Activated naive CD8-positive, alpha-beta T cell treated with anti-CD3 and anti-CD28 coated beads, Interleukin-2, amount 10 ng/mL, durations not matched to agents 7 days and 5 days (primary cell): ENCODE results near the gene ZEB1. TPM values are rescaled to one million over a fixed set of nuclear protein-coding genes. Genes with fewer than 3 reads are reported as not detected.

ENCODE experiments used
- ATAC-seq: fragments of 150-1000 bp; cut with Tn5 transposase; one replicate; pipeline ENCODE4 v1.10.0; 2021; ENCODE audit warnings: low read depth, moderate library complexity
- POLR2A ChIA-PET: fragments of 350-600 bp; sonication (Branson Sonifier 250); formaldehyde crosslinking; loops from one replicate; lab custom pipeline; 2021; ENCODE audit warnings: antibody characterized with exemption; lab: Charles Lee
- DNase-seq: peaks from one replicate; pipeline ENCODE4 v3.0.0; 2021
- H3K27ac Mint-ChIP-seq: one replicate; pipeline ENCODE4 v1.8.0; 2022; ENCODE audit warnings: mild to moderate bottlenecking, mixed read lengths
- H3K27me3 Mint-ChIP-seq: one replicate; pipeline ENCODE4 v1.8.0; 2022; ENCODE audit warnings: mild to moderate bottlenecking, moderate library complexity, mixed read lengths
- H3K36me3 Mint-ChIP-seq: one replicate; pipeline ENCODE4 v1.8.0; 2021; ENCODE audit warnings: mild to moderate bottlenecking, mixed read lengths
- H3K4me1 Mint-ChIP-seq: one replicate; pipeline ENCODE4 v1.8.0; 2021; ENCODE audit warnings: mixed read lengths
- H3K4me3 Mint-ChIP-seq: one replicate; pipeline ENCODE4 v1.8.0; 2022; ENCODE audit warnings: mild to moderate bottlenecking, moderate library complexity, mixed read lengths
- H3K9me3 Mint-ChIP-seq: one replicate; pipeline ENCODE4 v1.8.0; 2021; ENCODE audit warnings: mixed read lengths
- total RNA-seq, 2 experiments: library from RNA; stranded (reverse); gene quantifications; one replicate each; pipeline ENCODE4 v1.2.3, GENCODE V29; 2021

ZEB1 gene
- 10 to 100 TPM; 40.2 to 42.6 TPM for total RNA-seq

GRCh38 chr10:31318854-31319601 is at the start of gene ZEB1:
Gene ZEB1, plus strand, starts transcription at chr10:31319216. Its CDS starts 19 bp downstream, at chr10:31319235.
- Mint-ChIP-seq H3K27ac (peak within 1 kb of the TSS; percentile 99), H3K4me1 (peaks cover 35% of the 10 kb centered on the region), H3K9me3 (no peaks in the 10 kb centered on the region), H3K36me3 (peaks cover 4% of the 10 kb centered on the region), H3K4me3 (peak within 1 kb of the TSS; percentile 98), H3K27me3 (no peaks in the 10 kb centered on the region)
- ATAC-seq (peak; percentile 50), DNase-seq (peak; percentile 88)
- POLR2A ChIA-PET, result interaction anchor here (0.7 to 1.7 kb wide), 5 partner anchors 14 to 287 kb away, joined by 3 to 7 read pairs (median 3); partner anchors contain the start of gene ZNF438

- POLR2A ChIA-PET, result no interaction called here
- DNase-seq (no peak), ATAC-seq (no peak)
- H3K36me3 Mint-ChIP-seq, result peaks cover 5% of the 10 kb centered on the region
- H3K9me3 Mint-ChIP-seq, result peaks cover 8% of the 10 kb centered on the region
- H3K4me1 Mint-ChIP-seq, result peaks cover 1% of the 10 kb centered on the region
- H3K4me3 Mint-ChIP-seq, result no peak overlapping the region
- no peaks in the 10 kb centered on the region for H3K27me3 Mint-ChIP-seq
- H3K27ac Mint-ChIP-seq, result no peak overlapping the region
Measured at GRCh38 chr10:31270954-31271353, 48.1 kb upstream of the ZEB1 start.

- no peaks in the 10 kb centered on the region for H3K27me3 Mint-ChIP-seq
- POLR2A ChIA-PET, result no interaction called here
- no peak overlapping the region for H3K27ac Mint-ChIP-seq
- peaks cover 8% of the 10 kb centered on the region for H3K9me3 Mint-ChIP-seq
- no peak for ATAC-seq
- no peak for DNase-seq
- H3K4me3 Mint-ChIP-seq, result no peak overlapping the region
- H3K36me3 Mint-ChIP-seq, result peaks cover 5% of the 10 kb centered on the region
- H3K4me1 Mint-ChIP-seq, result no peaks in the 10 kb centered on the region
Measured at GRCh38 chr10:31272841-31273240, 46.2 kb upstream of the ZEB1 start.

GRCh38 chr10:31273789-31274188 is 45.2 kb upstream of the ZEB1 start:
- Mint-ChIP-seq H3K9me3 (peaks cover 8% of the 10 kb centered on the region), H3K27ac (no peak overlapping the region), H3K4me3 (no peak overlapping the region), H3K36me3 (peaks cover 5% of the 10 kb centered on the region), H3K27me3 (no peaks in the 10 kb centered on the region), H3K4me1 (no peaks in the 10 kb centered on the region)
- DNase-seq, result no peak
- POLR2A ChIA-PET, result no interaction called here
- ATAC-seq, result no peak

GRCh38 chr10:31274310-31274709 is 44.7 kb upstream of the ZEB1 start:
- Mint-ChIP-seq H3K4me1 (no peaks in the 10 kb centered on the region), H3K4me3 (no peak overlapping the region), H3K9me3 (peaks cover 8% of the 10 kb centered on the region), H3K36me3 (peaks cover 5% of the 10 kb centered on the region), H3K27ac (no peak overlapping the region), H3K27me3 (peaks cover 3% of the 10 kb centered on the region)
- ATAC-seq (no peak), DNase-seq (no peak)
- POLR2A ChIA-PET, result no interaction called here

GRCh38 chr10:31278279-31278941 is 40.6 kb upstream of the ZEB1 start:
- no peaks in the 10 kb centered on the region for H3K4me1 Mint-ChIP-seq
- DNase-seq (no peak), ATAC-seq (no peak)
- no peak overlapping the region for H3K4me3 Mint-ChIP-seq
- H3K27ac Mint-ChIP-seq, result no peak overlapping the region
- H3K36me3 Mint-ChIP-seq, result peaks cover under 1% of the 10 kb centered on the region
- peaks cover 3% of the 10 kb centered on the region for H3K9me3 Mint-ChIP-seq
- H3K27me3 Mint-ChIP-seq, result peaks cover 15% of the 10 kb centered on the region
- POLR2A ChIA-PET, result no interaction called here

GRCh38 chr10:31280972-31281371 is 38.0 kb upstream of the ZEB1 start:
- POLR2A ChIA-PET, result no interaction called here
- Mint-ChIP-seq H3K27ac (no peak overlapping the region), H3K9me3 (peaks cover 3% of the 10 kb centered on the region), H3K36me3 (no peaks in the 10 kb centered on the region), H3K4me1 (no peaks in the 10 kb centered on the region), H3K27me3 (peaks cover 15% of the 10 kb centered on the region), H3K4me3 (no peak overlapping the region)
- DNase-seq (no peak), ATAC-seq (no peak)

GRCh38 chr10:31288001-31288400 is 31.0 kb upstream of the ZEB1 start:
- H3K27me3 Mint-ChIP-seq, result no peaks in the 10 kb centered on the region
- no peak overlapping the region for H3K27ac Mint-ChIP-seq
- no peaks in the 10 kb centered on the region for H3K9me3 Mint-ChIP-seq
- no peak overlapping the region for H3K4me3 Mint-ChIP-seq
- POLR2A ChIA-PET, result no interaction called here
- DNase-seq (no peak), ATAC-seq (no peak)
- peaks cover 2% of the 10 kb centered on the region for H3K4me1 Mint-ChIP-seq
- H3K36me3 Mint-ChIP-seq, result no peaks in the 10 kb centered on the region

GRCh38 chr10:31288962-31289361 is 30.1 kb upstream of the ZEB1 start:
- no peak overlapping the region for H3K4me3 Mint-ChIP-seq
- H3K27ac Mint-ChIP-seq, result no peak overlapping the region
- H3K27me3 Mint-ChIP-seq, result no peaks in the 10 kb centered on the region
- DNase-seq (no peak), ATAC-seq (no peak)
- POLR2A ChIA-PET, result no interaction called here
- H3K36me3 Mint-ChIP-seq, result no peaks in the 10 kb centered on the region
- peaks cover 2% of the 10 kb centered on the region for H3K4me1 Mint-ChIP-seq
- H3K9me3 Mint-ChIP-seq, result no peaks in the 10 kb centered on the region

GRCh38 chr10:31290386-31290785 is 28.6 kb upstream of the ZEB1 start:
- DNase-seq, result no peak
- Mint-ChIP-seq H3K27ac (no peak overlapping the region), H3K36me3 (no peaks in the 10 kb centered on the region), H3K4me1 (peaks cover 2% of the 10 kb centered on the region), H3K9me3 (no peaks in the 10 kb centered on the region), H3K4me3 (no peak overlapping the region), H3K27me3 (no peaks in the 10 kb centered on the region)
- no peak for ATAC-seq
- POLR2A ChIA-PET, result no interaction called here

GRCh38 chr10:31291123-31291522 is 27.9 kb upstream of the ZEB1 start:
- ATAC-seq (no peak), DNase-seq (no peak)
- H3K27me3 Mint-ChIP-seq, result no peaks in the 10 kb centered on the region
- no peaks in the 10 kb centered on the region for H3K9me3 Mint-ChIP-seq
- H3K36me3 Mint-ChIP-seq, result no peaks in the 10 kb centered on the region
- H3K27ac Mint-ChIP-seq, result no peak overlapping the region
- peaks cover 2% of the 10 kb centered on the region for H3K4me1 Mint-ChIP-seq
- no peak overlapping the region for H3K4me3 Mint-ChIP-seq
- POLR2A ChIA-PET, result no interaction called here

GRCh38 chr10:31294558-31294957 is 24.5 kb upstream of the ZEB1 start:
- Mint-ChIP-seq H3K4me1 (peaks cover 4% of the 10 kb centered on the region), H3K27me3 (no peaks in the 10 kb centered on the region), H3K9me3 (no peaks in the 10 kb centered on the region), H3K4me3 (no peak overlapping the region), H3K27ac (no peak overlapping the region), H3K36me3 (no peaks in the 10 kb centered on the region)
- no peak for DNase-seq
- no peak for ATAC-seq
- POLR2A ChIA-PET, result no interaction called here

- ATAC-seq (no peak), DNase-seq (no peak)
- H3K4me1 Mint-ChIP-seq, result peaks cover 4% of the 10 kb centered on the region
- H3K27me3 Mint-ChIP-seq, result peaks cover 2% of the 10 kb centered on the region
- POLR2A ChIA-PET, result no interaction called here
- H3K4me3 Mint-ChIP-seq, result no peak overlapping the region
- no peaks in the 10 kb centered on the region for H3K9me3 Mint-ChIP-seq
- H3K27ac Mint-ChIP-seq, result no peak overlapping the region
- no peaks in the 10 kb centered on the region for H3K36me3 Mint-ChIP-seq
Measured at GRCh38 chr10:31296754-31297153, 22.3 kb upstream of the ZEB1 start.

- no peak overlapping the region for H3K4me3 Mint-ChIP-seq
- peak; percentile 73 for ATAC-seq
- POLR2A ChIA-PET, result interaction anchor here (0.6 kb wide), 1 partner anchor 902 kb away, joined by 3 read pairs; no protein-coding TSS in a partner anchor
- H3K36me3 Mint-ChIP-seq, result peaks cover 3% of the 10 kb centered on the region
- peaks cover 2% of the 10 kb centered on the region for H3K4me1 Mint-ChIP-seq
- H3K9me3 Mint-ChIP-seq, result peaks cover 2% of the 10 kb centered on the region
- H3K27me3 Mint-ChIP-seq, result peaks cover 4% of the 10 kb centered on the region
- H3K27ac Mint-ChIP-seq, result no peak overlapping the region
- DNase-seq, result no peak
Measured at GRCh38 chr10:31299119-31299518, 19.9 kb upstream of the ZEB1 start.
